Esophagus squamous epithelium (tissue), 4 donors: ENCODE results near the gene GOLGA8H.
"Not testable (repeated sequence)": the region's sequence is repeated elsewhere in the genome, so short reads cannot be mapped to it uniquely, and the experiment has no call there.

ENCODE experiments used
- CTCF ChIP-seq, 6 experiments: fragments of 450-650 bp in 4 of 6; fragments of 200-600 bp in 2 of 6; sonication (generic) in 2 of 6; IDR thresholded peaks; one replicate each; pipeline ENCODE4 v1.5.1; 2016 to 2019; ENCODE audit warnings: antibody characterized with exemption in 6 of 6, mild to moderate bottlenecking in 4 of 6, moderate library complexity in 4 of 6
- POLR2A ChIP-seq, 4 donors: fragments of 450-650 bp; IDR thresholded peaks; one replicate each; pipeline ENCODE4 v1.6.1; 2017; ENCODE audit warnings: antibody characterized with exemption in 4 of 4, mild to moderate bottlenecking in 4 of 4, moderate library complexity in 3 of 4

GRCh38 chr15:30579394-30579970 is 24.3 kb upstream of the GOLGA8H start:
- not testable (repeated sequence) for TF ChIP-seq CTCF, POLR2A (IDR thresholded peaks at IDR 0.05)
